Measurements from ENCODE around the gene MAPT. TPM values are rescaled to one million over a fixed set of nuclear protein-coding genes. Genes with fewer than 3 reads are reported as not detected.

The MAPT gene
- total RNA-seq, 1 donor from 2014 or later: 2.4 TPM

GRCh38 chr17:45949755-45950320 is 55.5 kb downstream of the MAPT start:
- Mint-ChIP-seq H3K36me3 (no peaks in the 10 kb centered on the region), H3K4me3 (peak overlapping the region; percentile 41), H3K27me3 (ENCODE audit: insufficient read depth, low read depth) (peaks cover 10% of the 10 kb centered on the region), H3K9me3 (no peaks in the 10 kb centered on the region), H3K4me1 (peaks cover 7% of the 10 kb centered on the region), H3K27ac (no peak overlapping the region)
- TF ChIP-seq EZH2phosphoT487 (IDR thresholded peaks at IDR 0.05): no peak
- no peak for TF ChIP-seq EZH2 (IDR thresholded peaks at IDR 0.05)
- no peak for TF ChIP-seq CTCF (IDR thresholded peaks at IDR 0.05)
- Histone ChIP-seq H3K79me2 (ENCODE audit: low read depth) (no peaks in the 10 kb centered on the region), H3F3A (ENCODE audit: low read depth) (no peaks in the 10 kb centered on the region), H3K9me3 (ENCODE audit: low read depth) (no peaks in the 10 kb centered on the region), H3K4me2 (no peak overlapping the region), H3K9ac (no peak overlapping the region), H2AFZ (replicated peaks) (no peak overlapping the region), H3K36me3 (no peaks in the 10 kb centered on the region), H3K27me3 (peaks cover 28% of the 10 kb centered on the region), H3K27ac (no peak overlapping the region), H4K20me1 (ENCODE audit: low read depth) (no peaks in the 10 kb centered on the region), H3K4me3 (no peak overlapping the region), H3K4me1 (no peaks in the 10 kb centered on the region)
- no peak for DNase-seq (ENCODE audit: low spot score)

- no peak overlapping the region for H3K4me3 ChIP-seq
- TF ChIP-seq EZH2 (IDR thresholded peaks at IDR 0.05) (no peak), EZH2phosphoT487 (IDR thresholded peaks at IDR 0.05) (no peak)
- H3K27ac ChIP-seq: no peak overlapping the region
- H2AFZ ChIP-seq (replicated peaks): no peak overlapping the region
- no peaks in the 10 kb centered on the region for H3K4me1 ChIP-seq
- H3K9me3 Mint-ChIP-seq: no peaks in the 10 kb centered on the region
- peaks cover 28% of the 10 kb centered on the region for H3K27me3 ChIP-seq
- no peaks in the 10 kb centered on the region for H3K79me2 ChIP-seq (ENCODE audit: low read depth)
- H3K4me3 Mint-ChIP-seq: no peak overlapping the region
- no peak overlapping the region for H3K4me2 ChIP-seq
- peaks cover 10% of the 10 kb centered on the region for H3K27me3 Mint-ChIP-seq (ENCODE audit: insufficient read depth, low read depth)
- no peak for DNase-seq (ENCODE audit: low spot score)
- no peaks in the 10 kb centered on the region for H3F3A ChIP-seq (ENCODE audit: low read depth)
- H3K9ac ChIP-seq: no peak overlapping the region
- H4K20me1 ChIP-seq (ENCODE audit: low read depth): no peaks in the 10 kb centered on the region
- no peaks in the 10 kb centered on the region for H3K36me3 Mint-ChIP-seq
- H3K9me3 ChIP-seq (ENCODE audit: low read depth): no peaks in the 10 kb centered on the region
- no peaks in the 10 kb centered on the region for H3K36me3 ChIP-seq
- no peak overlapping the region for H3K27ac Mint-ChIP-seq
- H3K4me1 Mint-ChIP-seq: peaks cover 7% of the 10 kb centered on the region
Measured at GRCh38 chr17:45950888-45951287, 56.5 kb downstream of the MAPT start.

- H3K27ac Mint-ChIP-seq: no peak overlapping the region
Measured at GRCh38 chr17:45951403-45951802, 57.0 kb downstream of the MAPT start.

More at GRCh38 chr17:45951403-45951802, 57.0 kb downstream of the MAPT start:
- H3K4me1 ChIP-seq: no peaks in the 10 kb centered on the region
- no peaks in the 10 kb centered on the region for H4K20me1 ChIP-seq (ENCODE audit: low read depth)
- peaks cover 10% of the 10 kb centered on the region for H3K27me3 Mint-ChIP-seq (ENCODE audit: insufficient read depth, low read depth)
- H3F3A ChIP-seq (ENCODE audit: low read depth): no peaks in the 10 kb centered on the region
- no peaks in the 10 kb centered on the region for H3K9me3 Mint-ChIP-seq
- H3K4me2 ChIP-seq: no peak overlapping the region
- H3K9ac ChIP-seq: no peak overlapping the region
- H3K79me2 ChIP-seq (ENCODE audit: low read depth): no peaks in the 10 kb centered on the region
- H3K4me3 Mint-ChIP-seq: no peak overlapping the region
- H3K27me3 ChIP-seq: peaks cover 28% of the 10 kb centered on the region
- no peak overlapping the region for H3K27ac ChIP-seq
- no peaks in the 10 kb centered on the region for H3K36me3 Mint-ChIP-seq
- no peak for TF ChIP-seq EZH2phosphoT487 (IDR thresholded peaks at IDR 0.05)
- TF ChIP-seq EZH2 (IDR thresholded peaks at IDR 0.05): no peak
- TF ChIP-seq CTCF (IDR thresholded peaks at IDR 0.05): no peak
- DNase-seq (ENCODE audit: low spot score): no peak
- H2AFZ ChIP-seq (replicated peaks): no peak overlapping the region
- H3K4me1 Mint-ChIP-seq: peaks cover 7% of the 10 kb centered on the region
- H3K9me3 ChIP-seq (ENCODE audit: low read depth): no peaks in the 10 kb centered on the region
- H3K4me3 ChIP-seq: no peak overlapping the region
- no peaks in the 10 kb centered on the region for H3K36me3 ChIP-seq
